HG02610 (cell line): ENCODE data around the gene NLRP3.
A peak's percentile ranks its signal among the peaks of the same experiment; 100 is the strongest.

Experiments
- ATAC-seq: cut with Tn5 transposase; IDR thresholded peaks from one replicate; pipeline ENCODE4 v1.9.1; 2021; ENCODE audit warnings: mild to moderate bottlenecking, moderate library complexity; ENCODE audit not compliant: unreplicated experiment

NLRP3 gene

GRCh38 chr1:247435759-247436147, 19.8 kb downstream of the NLRP3 start:
- no peak for ATAC-seq

GRCh38 chr1:247437551-247438505, 21.9 kb downstream of the NLRP3 start:
- ATAC-seq: no peak

- ATAC-seq: peak; percentile 99
Observed at GRCh38 chr1:247440001-247440620, 24.1 kb downstream of the NLRP3 start.

GRCh38 chr1:247441606-247442005, 25.6 kb downstream of the NLRP3 start:
- no peak for ATAC-seq

GRCh38 chr1:247442164-247442563, 26.2 kb downstream of the NLRP3 start:
- ATAC-seq: no peak

GRCh38 chr1:247443641-247444040, 27.7 kb downstream of the NLRP3 start:
- no peak for ATAC-seq

- no peak for ATAC-seq
Observed at GRCh38 chr1:247444571-247444970, 28.6 kb downstream of the NLRP3 start.

GRCh38 chr1:247445526-247446356, 29.8 kb downstream of the NLRP3 start:
- no peak for ATAC-seq

- no peak for ATAC-seq
Observed at GRCh38 chr1:247447162-247447909, 31.4 kb downstream of the NLRP3 start.

- ATAC-seq: no peak
Observed at GRCh38 chr1:247448107-247448791, 32.3 kb downstream of the NLRP3 start.

GRCh38 chr1:247451388-247452010, 35.5 kb downstream of the NLRP3 start:
- ATAC-seq: no peak

- ATAC-seq: no peak
Observed at GRCh38 chr1:247452447-247453039, 36.6 kb downstream of the NLRP3 start.

- no peak for ATAC-seq
Observed at GRCh38 chr1:247453245-247453644, 37.3 kb downstream of the NLRP3 start.

- ATAC-seq: no peak
Observed at GRCh38 chr1:247453997-247454396, 38.0 kb downstream of the NLRP3 start.

- no peak for ATAC-seq
Observed at GRCh38 chr1:247456021-247456420, 40.0 kb downstream of the NLRP3 start.

GRCh38 chr1:247456914-247457639, 41.1 kb downstream of the NLRP3 start:
- ATAC-seq: no peak

- no peak for ATAC-seq
Observed at GRCh38 chr1:247459507-247459906, 43.5 kb downstream of the NLRP3 start.

GRCh38 chr1:247465796-247466195, 49.8 kb downstream of the NLRP3 start:
- ATAC-seq: no peak

- no peak for ATAC-seq
Observed at GRCh38 chr1:247467129-247467528, 51.2 kb downstream of the NLRP3 start.
